Measurements from ENCODE around the gene SH3BP2.

SH3BP2 gene

GRCh38 chr4:2827071-2827873, 34.4 kb downstream of the SH3BP2 start:
- Histone ChIP-seq H3K4me3 (ENCODE audit: low read depth, low read length) (no peak overlapping the region), H3K9ac (ENCODE audit: low read length) (no peak overlapping the region), H3K36me3 (ENCODE audit: control insufficient read depth, insufficient read depth, low read length) (peaks cover 95% of the 10 kb centered on the region), H3K9me3 (ENCODE audit: control insufficient read depth, insufficient read depth, low read depth, low read length) (no peaks in the 10 kb centered on the region), H3K27me3 (ENCODE audit: control insufficient read depth, insufficient read depth, low read length) (no peaks in the 10 kb centered on the region), H3K27ac (ENCODE audit: low read depth, low read length) (no peak overlapping the region), H3K4me1 (ENCODE audit: control insufficient read depth, insufficient read depth, low read length) (no peaks in the 10 kb centered on the region)

GRCh38 chr4:2827874-2828751, 35.2 kb downstream of the SH3BP2 start:
- no peaks in the 10 kb centered on the region for H3K4me1 ChIP-seq (ENCODE audit: control insufficient read depth, insufficient read depth, low read length)
- no peak overlapping the region for H3K9ac ChIP-seq (ENCODE audit: low read length)
- H3K4me3 ChIP-seq (ENCODE audit: low read depth, low read length) = no peak overlapping the region
- no peaks in the 10 kb centered on the region for H3K9me3 ChIP-seq (ENCODE audit: control insufficient read depth, insufficient read depth, low read depth, low read length)
- H3K27ac ChIP-seq (ENCODE audit: low read depth, low read length) = no peak overlapping the region
- H3K36me3 ChIP-seq (ENCODE audit: control insufficient read depth, insufficient read depth, low read length) = peaks cover 95% of the 10 kb centered on the region
- no peaks in the 10 kb centered on the region for H3K27me3 ChIP-seq (ENCODE audit: control insufficient read depth, insufficient read depth, low read length)

GRCh38 chr4:2828758-2829181, 35.9 kb downstream of the SH3BP2 start:
- H3K9ac ChIP-seq (ENCODE audit: low read length) = no peak overlapping the region
- H3K27me3 ChIP-seq (ENCODE audit: control insufficient read depth, insufficient read depth, low read length) = no peaks in the 10 kb centered on the region
- H3K4me3 ChIP-seq (ENCODE audit: low read depth, low read length) = no peak overlapping the region
- H3K27ac ChIP-seq (ENCODE audit: low read depth, low read length) = no peak overlapping the region
- H3K4me1 ChIP-seq (ENCODE audit: control insufficient read depth, insufficient read depth, low read length) = no peaks in the 10 kb centered on the region
- peaks cover 95% of the 10 kb centered on the region for H3K36me3 ChIP-seq (ENCODE audit: control insufficient read depth, insufficient read depth, low read length)
- H3K9me3 ChIP-seq (ENCODE audit: control insufficient read depth, insufficient read depth, low read depth, low read length) = no peaks in the 10 kb centered on the region

GRCh38 chr4:2829321-2829932, 36.5 kb downstream of the SH3BP2 start:
- Histone ChIP-seq H3K27me3 (ENCODE audit: control insufficient read depth, insufficient read depth, low read length) (no peaks in the 10 kb centered on the region), H3K9me3 (ENCODE audit: control insufficient read depth, insufficient read depth, low read depth, low read length) (no peaks in the 10 kb centered on the region), H3K36me3 (ENCODE audit: control insufficient read depth, insufficient read depth, low read length) (peaks cover 95% of the 10 kb centered on the region), H3K4me3 (ENCODE audit: low read depth, low read length) (no peak overlapping the region), H3K9ac (ENCODE audit: low read length) (no peak overlapping the region), H3K4me1 (ENCODE audit: control insufficient read depth, insufficient read depth, low read length) (no peaks in the 10 kb centered on the region), H3K27ac (ENCODE audit: low read depth, low read length) (no peak overlapping the region)

- H3K36me3 ChIP-seq (ENCODE audit: control insufficient read depth, insufficient read depth, low read length) = peaks cover 94% of the 10 kb centered on the region
- H3K9ac ChIP-seq (ENCODE audit: low read length) = no peak overlapping the region
- H3K9me3 ChIP-seq (ENCODE audit: control insufficient read depth, insufficient read depth, low read depth, low read length) = no peaks in the 10 kb centered on the region
- H3K4me1 ChIP-seq (ENCODE audit: control insufficient read depth, insufficient read depth, low read length) = no peaks in the 10 kb centered on the region
- H3K27ac ChIP-seq (ENCODE audit: low read depth, low read length) = 0 out of 2 replicates have a peak overlapping the region, but pooled peaks have one; percentile 21
- no peaks in the 10 kb centered on the region for H3K27me3 ChIP-seq (ENCODE audit: control insufficient read depth, insufficient read depth, low read length)
- no peak overlapping the region for H3K4me3 ChIP-seq (ENCODE audit: low read depth, low read length)
Measured at GRCh38 chr4:2829933-2830451, 37.1 kb downstream of the SH3BP2 start.

- H3K27me3 ChIP-seq (ENCODE audit: control insufficient read depth, insufficient read depth, low read length) = no peaks in the 10 kb centered on the region
- peaks cover 92% of the 10 kb centered on the region for H3K36me3 ChIP-seq (ENCODE audit: control insufficient read depth, insufficient read depth, low read length)
- H3K4me3 ChIP-seq (ENCODE audit: low read depth, low read length) = no peak overlapping the region
- H3K9me3 ChIP-seq (ENCODE audit: control insufficient read depth, insufficient read depth, low read depth, low read length) = no peaks in the 10 kb centered on the region
- H3K27ac ChIP-seq (ENCODE audit: low read depth, low read length) = no peak overlapping the region
- H3K9ac ChIP-seq (ENCODE audit: low read length) = no peak overlapping the region
- no peaks in the 10 kb centered on the region for H3K4me1 ChIP-seq (ENCODE audit: control insufficient read depth, insufficient read depth, low read length)
Measured at GRCh38 chr4:2830632-2831610, 38.0 kb downstream of the SH3BP2 start.

- Histone ChIP-seq H3K9ac (ENCODE audit: low read length) (no peak overlapping the region), H3K4me1 (ENCODE audit: control insufficient read depth, insufficient read depth, low read length) (no peaks in the 10 kb centered on the region), H3K27me3 (ENCODE audit: control insufficient read depth, insufficient read depth, low read length) (no peaks in the 10 kb centered on the region), H3K27ac (ENCODE audit: low read depth, low read length) (no peak overlapping the region), H3K36me3 (ENCODE audit: control insufficient read depth, insufficient read depth, low read length) (peaks cover 90% of the 10 kb centered on the region), H3K9me3 (ENCODE audit: control insufficient read depth, insufficient read depth, low read depth, low read length) (no peaks in the 10 kb centered on the region), H3K4me3 (ENCODE audit: low read depth, low read length) (no peak overlapping the region)
Measured at GRCh38 chr4:2831611-2832308, 38.9 kb downstream of the SH3BP2 start.

- H3K36me3 ChIP-seq (ENCODE audit: control insufficient read depth, insufficient read depth, low read length) = peaks cover 84% of the 10 kb centered on the region
Measured at GRCh38 chr4:2832309-2832980, 39.6 kb downstream of the SH3BP2 start.

GRCh38 chr4:2832981-2833670, 40.2 kb downstream of the SH3BP2 start:
- no peak overlapping the region for H3K9ac ChIP-seq (ENCODE audit: low read length)
- H3K27me3 ChIP-seq (ENCODE audit: control insufficient read depth, insufficient read depth, low read length) = no peaks in the 10 kb centered on the region
- H3K4me3 ChIP-seq (ENCODE audit: low read depth, low read length) = no peak overlapping the region
- H3K4me1 ChIP-seq (ENCODE audit: control insufficient read depth, insufficient read depth, low read length) = peaks cover 12% of the 10 kb centered on the region
- no peaks in the 10 kb centered on the region for H3K9me3 ChIP-seq (ENCODE audit: control insufficient read depth, insufficient read depth, low read depth, low read length)
- H3K27ac ChIP-seq (ENCODE audit: low read depth, low read length) = no peak overlapping the region
- peaks cover 77% of the 10 kb centered on the region for H3K36me3 ChIP-seq (ENCODE audit: control insufficient read depth, insufficient read depth, low read length)

More at GRCh38 chr4:2832309-2832980, 39.6 kb downstream of the SH3BP2 start:
- H3K27ac ChIP-seq (ENCODE audit: low read depth, low read length) = no peak overlapping the region
- no peak overlapping the region for H3K9ac ChIP-seq (ENCODE audit: low read length)
- no peak overlapping the region for H3K4me3 ChIP-seq (ENCODE audit: low read depth, low read length)
- no peaks in the 10 kb centered on the region for H3K9me3 ChIP-seq (ENCODE audit: control insufficient read depth, insufficient read depth, low read depth, low read length)
- H3K27me3 ChIP-seq (ENCODE audit: control insufficient read depth, insufficient read depth, low read length) = no peaks in the 10 kb centered on the region
- peaks cover 6% of the 10 kb centered on the region for H3K4me1 ChIP-seq (ENCODE audit: control insufficient read depth, insufficient read depth, low read length)
